Liver (tissue), 9 donors: ENCODE measurements around the gene SIGLEC8. TPM values are rescaled to one million over a fixed set of nuclear protein-coding genes. Genes with fewer than 3 reads are reported as not detected.

Experiments used
- DNase-seq: peaks from one replicate; pipeline ENCODE4 v3.0.0-alpha.2; 2017; ENCODE audit warnings: low spot score
- H3K27ac ChIP-seq, 2 donors: one replicate each; pipeline ENCODE4 v1.7.0; 2013; ENCODE audit warnings: inconsistent platforms in 2 of 2, low read length in 2 of 2, control low read depth in 1 of 2, low read depth in 1 of 2, mild to moderate bottlenecking in 1 of 2
- H3K27me3 ChIP-seq, 4 donors: one replicate each; pipeline versions ENCODE4 v1.6.1 to v1.7.0; 2013; ENCODE audit warnings: low read length in 3 of 4, inconsistent platforms in 1 of 4, mild to moderate bottlenecking in 1 of 4, moderate library complexity in 1 of 4; ENCODE audit not compliant: control insufficient read depth in 4 of 4, insufficient read depth in 4 of 4
- H3K36me3 ChIP-seq, 4 donors: one replicate each; pipeline versions ENCODE4 v1.6.1 to v1.7.0; 2013; ENCODE audit warnings: low read length in 3 of 4, mild to moderate bottlenecking in 3 of 4, low read depth in 1 of 4, moderate library complexity in 1 of 4; ENCODE audit not compliant: control insufficient read depth in 4 of 4, insufficient read depth in 3 of 4
- H3K4me1 ChIP-seq, 4 donors: one replicate each; pipeline versions ENCODE4 v1.6.1 to v1.7.0; 2013; ENCODE audit warnings: low read length in 3 of 4, mild to moderate bottlenecking in 3 of 4, moderate library complexity in 1 of 4; ENCODE audit not compliant: control insufficient read depth in 4 of 4, insufficient read depth in 4 of 4
- H3K4me3 ChIP-seq, 3 donors: one replicate each; pipeline versions ENCODE4 v1.6.1 to v1.7.0; 2013; ENCODE audit warnings: low read length in 3 of 3, control low read depth in 1 of 3, low read depth in 1 of 3, mild to moderate bottlenecking in 1 of 3
- H3K9ac ChIP-seq, 2 donors: one replicate each; pipeline ENCODE4 v1.7.0; 2013; ENCODE audit warnings: low read length in 2 of 2, mild to moderate bottlenecking in 2 of 2, moderate library complexity in 2 of 2, control low read depth in 1 of 2, low read depth in 1 of 2
- H3K9me3 ChIP-seq, 4 donors: one replicate each; pipeline versions ENCODE4 v1.6.1 to v1.7.0; 2013; ENCODE audit warnings: low read length in 3 of 4; ENCODE audit not compliant: control insufficient read depth in 4 of 4
- ATF3 ChIP-seq: IDR thresholded peaks from 2 replicates; pipeline ENCODE4 v1.6.1; 2016; ENCODE audit warnings: antibody characterized with exemption
- CTCF ChIP-seq: fragments of 150-350 bp; IDR thresholded peaks from 2 replicates; pipeline ENCODE4 v1.5.1; 2017; ENCODE audit warnings: improper control_type of control experiment, low read depth, low read length; ENCODE audit not compliant: missing input control
- EGR1 ChIP-seq, 2 donors: IDR thresholded peaks; 2 replicates each; pipeline ENCODE4 v1.6.1; 2016 to 2018; ENCODE audit warnings: antibody characterized with exemption in 2 of 2, low read depth in 2 of 2
- FOXA1 ChIP-seq: IDR thresholded peaks from 2 replicates; pipeline ENCODE4 v1.6.1; 2016; ENCODE audit warnings: antibody characterized with exemption
- FOXA2 ChIP-seq: IDR thresholded peaks from 2 replicates; pipeline ENCODE4 v1.6.1; 2016; ENCODE audit warnings: antibody characterized with exemption
- GABPA ChIP-seq, 2 donors: IDR thresholded peaks in 1 of 2; conservative IDR thresholded peaks in 1 of 2; 2 replicates each; pipeline ENCODE4 v1.6.1; 2016; ENCODE audit warnings: antibody characterized with exemption in 2 of 2, mild to moderate bottlenecking in 1 of 2, moderate library complexity in 1 of 2
- JUND ChIP-seq, 2 donors: IDR thresholded peaks; 2 replicates each; pipeline ENCODE4 v1.6.1; 2016; ENCODE audit warnings: antibody characterized with exemption in 2 of 2
- MAX ChIP-seq: IDR thresholded peaks from 2 replicates; pipeline ENCODE4 v1.6.1; 2016; ENCODE audit warnings: antibody characterized with exemption
- NR2F2 ChIP-seq: IDR thresholded peaks from 2 replicates; pipeline ENCODE4 v1.6.1; 2016; ENCODE audit warnings: antibody characterized with exemption
- RAD21 ChIP-seq, 2 donors: IDR thresholded peaks; 2 replicates each; pipeline ENCODE4 v1.6.1; 2016; ENCODE audit warnings: antibody characterized with exemption in 2 of 2, mild to moderate bottlenecking in 2 of 2
- REST ChIP-seq: IDR thresholded peaks from 2 replicates; pipeline ENCODE4 v1.6.1; 2016; ENCODE audit warnings: antibody characterized with exemption, mild to moderate bottlenecking
- RXRA ChIP-seq, 2 donors: IDR thresholded peaks; 2 replicates each; pipeline ENCODE4 v1.6.1; 2017 to 2018; ENCODE audit warnings: antibody characterized with exemption in 2 of 2, mild to moderate bottlenecking in 1 of 2
- SP1 ChIP-seq: IDR thresholded peaks from 2 replicates; pipeline ENCODE4 v1.6.1; 2018; ENCODE audit warnings: antibody characterized with exemption, mild to moderate bottlenecking
- TAF1 ChIP-seq: conservative IDR thresholded peaks from 2 replicates; pipeline ENCODE4 v1.6.1; 2016; ENCODE audit warnings: antibody characterized with exemption, mild to moderate bottlenecking
- YY1 ChIP-seq: IDR thresholded peaks from 2 replicates; pipeline ENCODE4 v1.6.1; 2016; ENCODE audit warnings: antibody characterized with exemption, mild to moderate bottlenecking
- ZBTB33 ChIP-seq: IDR thresholded peaks from 2 replicates; pipeline ENCODE4 v1.6.1; 2016; ENCODE audit warnings: antibody characterized with exemption
- WGBS: extraction: QIAGEN DNeasy Blood & Tissue Kit; methylation state at CpG from one replicate; pipeline ENCODE4 v1.1.7; 2013; 5-methylcytosine and 5-hydroxymethylcytosine counted together
- polyA plus RNA-seq, 2 donors: library from polyadenylated mRNA; stranded (reverse) in 1 of 2; unstranded in 1 of 2; fragments of 200-250 nt in 1 of 2; fragments of >200 nt in 1 of 2; fragmentation: Nextera tagmentation in 1 of 2; extraction: Ambion mirVana in 1 of 2; gene quantifications; one replicate each; pipeline versions ENCODE4 v1.2.1 to v1.2.3, GENCODE V29; 2013 to 2015
- total RNA-seq, 2 donors: library from RNA; depleted of rRNA; stranded (reverse); fragments of >200 nt; gene quantifications; one replicate each; pipeline ENCODE4 v1.2.3, GENCODE V29; 2014
- donor health status: healthy.
- donor health status: healthy.
- donor health status: healthy.
- donor health status: healthy.
- donor health status: healthy.

SIGLEC8 gene
- total and polyA plus RNA-seq, 4 donors: 0.09 to 2.3 (median 0.52) TPM

- H3K9ac ChIP-seq: no peak overlapping the region
- H3K36me3 ChIP-seq: no peaks in the 10 kb centered on the region
- 32% methylated on average over 2 of the region's 2 CpGs for WGBS
- H3K9me3 ChIP-seq: no peaks in the 10 kb centered on the region
- H3K4me3 ChIP-seq: no peak overlapping the region
- no peak for TF ChIP-seq RXRA (IDR thresholded peaks at IDR 0.05)
- TF ChIP-seq RAD21 (IDR thresholded peaks at IDR 0.05): no peak
- TF ChIP-seq JUND (IDR thresholded peaks at IDR 0.05): no peak
- TF ChIP-seq REST: no peak
- no peak for TF ChIP-seq SP1
- H3K27ac ChIP-seq: no peak overlapping the region
- DNase-seq: no peak
- peaks cover 2 to 7% (median 2%) of the 10 kb centered on the region in 4 donors for H3K27me3 ChIP-seq
- no peaks in the 10 kb centered on the region for H3K4me1 ChIP-seq
These were observed 30.9 kb upstream of the SIGLEC8 start for GRCh38 chr19:51489113-51489512.

- TF ChIP-seq GABPA (IDR thresholded peaks at IDR 0.05 in 1 of 2, conservative IDR thresholded peaks at IDR 0.05 in 1 of 2) (no peak), RXRA (IDR thresholded peaks at IDR 0.05) (no peak), TAF1 (no peak), JUND (IDR thresholded peaks at IDR 0.05) (no peak), CTCF (no peak), RAD21 (IDR thresholded peaks at IDR 0.05) (no peak), FOXA2 (no peak), EGR1 (IDR thresholded peaks at IDR 0.05; ENCODE audit: low read depth in 2 of 2) (no peak), YY1 (no peak), ZBTB33 (no peak), MAX (no peak), ATF3 (no peak), SP1 (no peak), FOXA1 (no peak), NR2F2 (no peak)
These were observed 30.2 kb upstream of the SIGLEC8 start for GRCh38 chr19:51488491-51488890.

More at GRCh38 chr19:51488491-51488890, 30.2 kb upstream of the SIGLEC8 start:
- Histone ChIP-seq H3K36me3 (no peaks in the 10 kb centered on the region), H3K9ac (no peak overlapping the region), H3K4me1 (no peaks in the 10 kb centered on the region), H3K27me3 (peaks cover 0 to 7% (median 4%) of the 10 kb centered on the region in 4 donors), H3K27ac (no peak overlapping the region), H3K4me3 (no peak overlapping the region), H3K9me3 (no peaks in the 10 kb centered on the region)
- DNase-seq: no peak
- 58% methylated on average over 3 of the region's 3 CpGs for WGBS
